GM21737 (cell line): Measurements from ENCODE around the gene STX16.
"Not testable (repeated sequence)": the region's sequence is repeated elsewhere in the genome, so short reads cannot be mapped to it uniquely, and the experiment has no call there.

Experiments
- ATAC-seq: cut with Tn5 transposase; IDR thresholded peaks from one replicate; pipeline ENCODE4 v1.9.1; 2021; ENCODE audit warnings: mild to moderate bottlenecking, moderate library complexity; ENCODE audit not compliant: unreplicated experiment

STX16 gene

DNA sequence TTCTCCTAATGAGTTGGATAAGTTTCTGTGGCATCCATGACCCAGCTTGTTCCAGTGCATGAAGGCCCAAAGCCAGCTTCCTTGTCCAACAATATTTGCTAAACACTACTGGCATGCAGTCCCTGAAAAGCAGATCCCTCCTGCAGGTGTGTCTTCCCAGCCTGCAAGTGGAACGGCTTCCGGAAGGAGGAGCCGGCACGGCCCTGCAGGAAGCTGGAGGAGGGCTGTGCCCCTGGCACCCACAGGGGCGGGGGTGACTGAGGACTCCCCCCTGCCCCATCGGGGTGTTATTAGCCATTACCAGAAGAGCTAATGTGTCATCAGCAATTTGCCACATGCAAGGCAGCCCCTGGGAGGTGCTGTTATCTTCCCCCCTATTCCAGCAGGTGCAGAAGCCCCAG is 68.9 kb downstream of the STX16 start:
- no peak for ATAC-seq

- ATAC-seq = no peak
These were observed 69.8 kb downstream of the STX16 start for GRCh38 chr20:58720890-58721289.

GRCh38 chr20:58721951-58722778 is 71.1 kb downstream of the STX16 start:
- no peak for ATAC-seq

GRCh38 chr20:58722877-58723627 is 72.0 kb downstream of the STX16 start:
- no peak for ATAC-seq

GRCh38 chr20:58723628-58723984 is 72.5 kb downstream of the STX16 start:
- no peak for ATAC-seq

- not testable (repeated sequence) for ATAC-seq
These were observed 75.1 kb downstream of the STX16 start for GRCh38 chr20:58726156-58726555.
